Measurements from ENCODE around the gene TUBG1. TPM values are rescaled to one million over a fixed set of nuclear protein-coding genes. Genes with fewer than 3 reads are reported as not detected.

Gene TUBG1
- total and polyA plus RNA-seq, 9 of the 15 experiments (the other 6 are each of a cell fraction or from before 2014, with no cell fraction given), result 33.1 to 147 (median 66.0) TPM

GRCh38 chr17:42623732-42624596 is 14.5 kb downstream of the TUBG1 start (continued):
- TF ChIP-seq AFF4 (CRISPR knock-in tag; IDR thresholded peaks at IDR 0.05), result no peak
- TF ChIP-seq KAT8 (IDR thresholded peaks at IDR 0.05; ENCODE audit: low read depth), result no peak
- no peak for TF ChIP-seq HMGXB4 (CRISPR knock-in tag; IDR thresholded peaks at IDR 0.05)
- no peak for TF ChIP-seq ZBTB34 (CRISPR knock-in tag; IDR thresholded peaks at IDR 0.05)
- TF ChIP-seq CC2D1A (IDR thresholded peaks at IDR 0.05), result 0 out of 2 replicates have a peak, but pooled peaks have one; percentile 9
- TF ChIP-seq NCOA4 (IDR thresholded peaks at IDR 0.05; ENCODE audit: partially characterized antibody), result no peak
- TF ChIP-seq IRF1 (CRISPR knock-in tag; IDR thresholded peaks at IDR 0.05; ENCODE audit: borderline replicate concordance), result no peak
- TF ChIP-seq ZNF431 (CRISPR knock-in tag; IDR thresholded peaks at IDR 0.05), result no peak
- TF ChIP-seq TRIM25 (IDR thresholded peaks at IDR 0.05; ENCODE audit: borderline replicate concordance), result no peak
- TF ChIP-seq ZNF184 (CRISPR knock-in tag; IDR thresholded peaks at IDR 0.05), result no peak
- TF ChIP-seq TBL1XR1 (IDR thresholded peaks at IDR 0.05; ENCODE audit: low read length in 2 of 2), result peak in 1 of 2 experiments; percentile 68; a peak in 2 of 4 replicates
- no peak; the same call in 1 of the 2 replicates for TF ChIP-seq MTA1 (IDR thresholded peaks at IDR 0.05; ENCODE audit: borderline replicate concordance)
- 0 out of 4 replicates have a peak, but pooled peaks of 1 of the 2 experiments have one; percentile 19 for TF ChIP-seq TEAD1 (CRISPR knock-in tag; IDR thresholded peaks at IDR 0.05)
- no peak for TF ChIP-seq ZNF408 (CRISPR knock-in tag; IDR thresholded peaks at IDR 0.05; ENCODE audit: low read depth)
- no peak for TF ChIP-seq ASH1L (IDR thresholded peaks at IDR 0.05; ENCODE audit: borderline replicate concordance, low read depth, partially characterized antibody)
- TF ChIP-seq GATAD2A (IDR thresholded peaks at IDR 0.05), result peak; percentile 92
- peak; percentile 39; the same call in 1 of the 2 replicates for TF ChIP-seq CREB1 (IDR thresholded peaks at IDR 0.05)
- TF ChIP-seq CREB1 (CRISPR knock-in tag; IDR thresholded peaks at IDR 0.05), result no peak
